OCI-LY7 (cell line): Measurements from ENCODE around the gene LMX1A. TPM values are rescaled to one million over a fixed set of nuclear protein-coding genes. Genes with fewer than 3 reads are reported as not detected.

Experiments used
- BruUV-seq: library from RNA; stranded (reverse); fragments of 400-500 nt; replicated peaks from 2 replicates; lab custom pipeline; 2021; lab: Mats Ljungman, UMichigan
- CTCF ChIA-PET: fragments of 300-600 bp; sonication (Branson Sonifier 250); formaldehyde crosslinking; loops from one replicate; lab custom pipeline; 2022; ENCODE audit warnings: antibody characterized with exemption; ENCODE audit not compliant: unreplicated experiment; lab: Charles Lee
- POLR2A ChIA-PET: fragments of 300-600 bp; sonication (Branson Sonifier 250); formaldehyde crosslinking; loops from one replicate; lab custom pipeline; 2022; ENCODE audit warnings: antibody characterized with exemption; lab: Charles Lee
- DNase-seq: peaks from one replicate; pipeline ENCODE4 v3.0.0-alpha.2; 2015; ENCODE audit warnings: low spot score
- H2AFZ ChIP-seq: fragments of 200-600 bp; sonication (generic), shearing (Covaris generic); 2 replicates; pipeline ENCODE4 v1.6.1; 2014; ENCODE audit warnings: mild to moderate bottlenecking, antibody characterized with exemption, low read length, moderate library complexity
- H3K27ac ChIP-seq: fragments of 200-600 bp; sonication (generic); 2 replicates; pipeline ENCODE4 v1.5.1; 2014; ENCODE audit warnings: mixed run types, low read depth, mild to moderate bottlenecking, moderate library complexity, low read length, inconsistent platforms; ENCODE audit not compliant: poor library complexity, severe bottlenecking
- H3K36me3 ChIP-seq: fragments of 200-600 bp; sonication (generic); 2 replicates; pipeline ENCODE4 v1.6.1; 2014; ENCODE audit warnings: mild to moderate bottlenecking, antibody characterized with exemption, low read length, moderate library complexity, mixed read lengths; ENCODE audit not compliant: insufficient read depth
- H3K4me1 ChIP-seq: fragments of 200-600 bp; sonication (generic); 2 replicates; pipeline ENCODE4 v1.5.1; 2014; ENCODE audit warnings: mild to moderate bottlenecking, low read length; ENCODE audit not compliant: insufficient read depth, poor library complexity, severe bottlenecking
- H3K4me2 ChIP-seq: fragments of 200-600 bp; sonication (generic); 2 replicates; pipeline ENCODE4 v1.6.1; 2014; ENCODE audit warnings: mild to moderate bottlenecking, low read length
- H3K4me3 ChIP-seq: fragments of 200-600 bp; sonication (generic); 2 replicates; pipeline ENCODE4 v1.5.1; 2014; ENCODE audit warnings: mild to moderate bottlenecking, low read depth, low read length; ENCODE audit not compliant: poor library complexity, severe bottlenecking
- H3K79me2 ChIP-seq: fragments of 200-600 bp; sonication (generic); 2 replicates; pipeline ENCODE4 v1.6.1; 2016; ENCODE audit warnings: low read depth, mild to moderate bottlenecking, low read length, moderate library complexity, mixed read lengths; ENCODE audit not compliant: insufficient read depth
- H3K9me2 ChIP-seq: fragments of 200-600 bp; sonication (generic); 2 replicates; pipeline ENCODE4 v1.6.1; 2016; ENCODE audit warnings: mild to moderate bottlenecking, low read length, mixed read lengths; ENCODE audit not compliant: insufficient read depth
- H3K9me3 ChIP-seq: fragments of 200-600 bp; sonication (generic); 2 replicates; pipeline ENCODE4 v1.6.1; 2014; ENCODE audit warnings: mild to moderate bottlenecking, mixed run types, low read length, mixed read lengths
- H4K20me1 ChIP-seq: fragments of 200-600 bp; sonication (generic); 2 replicates; pipeline ENCODE4 v1.6.1; 2014; ENCODE audit warnings: mild to moderate bottlenecking, antibody characterized with exemption, low read length, moderate library complexity, mixed read lengths; ENCODE audit not compliant: insufficient read depth
- EZH2phosphoT487 ChIP-seq: fragments of 200-600 bp; sonication (generic); IDR thresholded peaks from 2 replicates; pipeline ENCODE4 v1.6.1; 2018; ENCODE audit warnings: low read depth, borderline replicate concordance, mild to moderate bottlenecking, mixed run types, antibody characterized with exemption, low read length, moderate library complexity, mixed read lengths
- intact Hi-C: fragments of 100-400 bp; cut with micrococcal nuclease; formaldehyde crosslinking; loops from one replicate; pipeline ENCODE4 v1.10.0; 2022; ENCODE audit not compliant: unreplicated experiment
- total RNA-seq, 2 experiments: library from RNA; depleted of rRNA in 1 of 2; stranded (reverse); fragments of >200 nt in 1 of 2; shearing (Covaris generic) in 1 of 2; gene quantifications; 2 replicates each; pipeline ENCODE4 v1.2.3, GENCODE V29; 2014 to 2022
- TF ChIP-seq, protein P1 (sequence below): fragments of 200-600 bp; sonication (generic); conservative IDR thresholded peaks from 2 replicates; pipeline ENCODE4 v1.5.1; 2014; ENCODE audit warnings: mild to moderate bottlenecking, antibody characterized with exemption, low read length, moderate library complexity, mixed read lengths

The LMX1A gene
- total RNA-seq, 2 experiments from 2014 or later, result not detected

DNA sequence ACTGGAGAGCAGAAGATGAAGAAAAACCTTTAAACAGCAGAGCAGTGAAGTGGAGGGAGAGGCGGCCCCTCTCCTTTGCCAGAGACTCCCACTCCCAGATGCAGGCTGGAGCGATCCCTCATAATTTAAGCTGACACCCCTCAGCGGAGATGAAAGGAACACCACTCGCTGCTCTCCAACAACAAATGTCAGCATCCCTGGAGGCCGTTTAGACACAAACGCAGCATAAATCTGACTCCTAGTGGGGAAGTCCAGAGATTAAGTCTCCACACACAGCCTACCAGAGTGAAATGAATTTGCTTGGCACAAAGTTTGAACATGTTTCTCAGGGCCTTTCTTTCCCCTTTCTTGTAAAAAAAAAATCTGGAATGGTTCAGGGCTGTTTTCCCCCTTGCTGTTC, 137.8 kb downstream of the LMX1A start:
- intact Hi-C loops, result no loop called here
- H3K4me2 ChIP-seq, result no peak overlapping the region

DNA sequence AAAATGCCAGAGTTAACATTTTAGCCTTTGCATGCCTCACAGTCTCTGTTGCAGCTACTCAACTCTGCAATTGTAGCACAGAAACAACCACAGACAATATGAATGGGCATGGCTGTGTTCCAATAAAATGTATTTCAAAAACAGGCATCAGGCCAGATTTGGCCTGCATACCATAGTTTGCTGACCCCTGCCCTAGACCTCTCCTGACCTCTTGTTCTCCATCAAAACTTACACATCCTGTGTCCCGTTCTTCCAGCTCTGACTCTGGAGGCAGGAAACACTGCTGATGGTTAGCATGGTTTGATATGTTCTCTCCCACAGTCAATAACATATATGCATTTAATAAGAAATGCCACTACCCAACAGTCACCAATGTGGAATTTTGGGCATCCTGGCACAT, 138.6 kb downstream of the LMX1A start:
- Histone ChIP-seq H3K4me2 (no peak overlapping the region), H3K4me3 (no peak overlapping the region), H3K79me2 (no peaks in the 10 kb centered on the region), H3K9me3 (no peaks in the 10 kb centered on the region), H3K36me3 (no peaks in the 10 kb centered on the region), H2AFZ (no peak overlapping the region), H3K4me1 (no peaks in the 10 kb centered on the region), H4K20me1 (no peaks in the 10 kb centered on the region), H3K9me2 (no peaks in the 10 kb centered on the region), H3K27ac (no peak overlapping the region)
- POLR2A ChIA-PET, result interaction anchor here (0.6 kb wide), 1 partner anchor 48 kb away, joined by 4 read pairs; no protein-coding TSS in a partner anchor
- CTCF ChIA-PET, result no interaction called here
- BruUV-seq, result no TSS peak
- DNase-seq, result no peak
- no peak for TF ChIP-seq EZH2phosphoT487
- TF ChIP-seq, protein P1, sequence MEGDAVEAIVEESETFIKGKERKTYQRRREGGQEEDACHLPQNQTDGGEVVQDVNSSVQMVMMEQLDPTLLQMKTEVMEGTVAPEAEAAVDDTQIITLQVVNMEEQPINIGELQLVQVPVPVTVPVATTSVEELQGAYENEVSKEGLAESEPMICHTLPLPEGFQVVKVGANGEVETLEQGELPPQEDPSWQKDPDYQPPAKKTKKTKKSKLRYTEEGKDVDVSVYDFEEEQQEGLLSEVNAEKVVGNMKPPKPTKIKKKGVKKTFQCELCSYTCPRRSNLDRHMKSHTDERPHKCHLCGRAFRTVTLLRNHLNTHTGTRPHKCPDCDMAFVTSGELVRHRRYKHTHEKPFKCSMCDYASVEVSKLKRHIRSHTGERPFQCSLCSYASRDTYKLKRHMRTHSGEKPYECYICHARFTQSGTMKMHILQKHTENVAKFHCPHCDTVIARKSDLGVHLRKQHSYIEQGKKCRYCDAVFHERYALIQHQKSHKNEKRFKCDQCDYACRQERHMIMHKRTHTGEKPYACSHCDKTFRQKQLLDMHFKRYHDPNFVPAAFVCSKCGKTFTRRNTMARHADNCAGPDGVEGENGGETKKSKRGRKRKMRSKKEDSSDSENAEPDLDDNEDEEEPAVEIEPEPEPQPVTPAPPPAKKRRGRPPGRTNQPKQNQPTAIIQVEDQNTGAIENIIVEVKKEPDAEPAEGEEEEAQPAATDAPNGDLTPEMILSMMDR, result no peak
- intact Hi-C loops, result no loop called here

More for the DNA sequence above, 137.8 kb downstream of the LMX1A start:
- no peaks in the 10 kb centered on the region for H3K9me3 ChIP-seq
- H3K4me3 ChIP-seq, result no peak overlapping the region
- no TSS peak for BruUV-seq
- ChIA-PET POLR2A (no interaction called here), CTCF (no interaction called here)
- no peak overlapping the region for H3K27ac ChIP-seq
- H3K36me3 ChIP-seq, result no peaks in the 10 kb centered on the region
- no peaks in the 10 kb centered on the region for H3K9me2 ChIP-seq
- no peaks in the 10 kb centered on the region for H3K4me1 ChIP-seq
- no peaks in the 10 kb centered on the region for H4K20me1 ChIP-seq
- no peak for TF ChIP-seq EZH2phosphoT487
- TF ChIP-seq, protein P1, result no peak
- no peaks in the 10 kb centered on the region for H3K79me2 ChIP-seq
- no peak for DNase-seq
- H2AFZ ChIP-seq, result no peak overlapping the region

DNA sequence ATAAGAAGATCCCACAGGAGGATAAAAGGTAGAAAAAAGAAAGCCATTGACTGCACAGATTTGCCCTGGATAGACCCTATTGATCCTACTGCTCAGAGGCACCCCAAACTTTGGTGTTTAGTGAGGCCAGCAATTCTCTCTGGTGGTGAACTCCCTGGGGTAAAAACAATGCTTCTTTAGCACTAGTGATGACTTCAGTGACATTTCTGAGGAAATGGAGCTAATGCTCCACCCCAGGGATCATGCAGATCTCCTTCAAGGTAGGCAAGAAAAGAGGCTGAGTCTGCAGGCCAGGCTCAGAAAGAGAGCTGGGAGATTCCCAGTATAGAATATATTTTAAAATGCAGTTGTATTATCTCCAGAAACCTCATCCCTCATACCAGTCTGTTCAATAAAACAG, 140.3 kb downstream of the LMX1A start:
- TF ChIP-seq, protein P1, result no peak
- TF ChIP-seq EZH2phosphoT487, result no peak
- intact Hi-C loops, result no loop called here
- Histone ChIP-seq H3K36me3 (no peaks in the 10 kb centered on the region), H3K27ac (no peak overlapping the region), H3K79me2 (no peaks in the 10 kb centered on the region), H3K9me3 (no peaks in the 10 kb centered on the region), H2AFZ (no peak overlapping the region), H3K4me2 (no peak overlapping the region), H4K20me1 (no peaks in the 10 kb centered on the region), H3K4me1 (no peaks in the 10 kb centered on the region), H3K9me2 (no peaks in the 10 kb centered on the region), H3K4me3 (no peak overlapping the region)
- DNase-seq, result no peak
- no TSS peak for BruUV-seq
- ChIA-PET POLR2A (interaction anchor here (0.7 kb wide), 1 partner anchor 1689 kb away, joined by 3 read pairs; no protein-coding TSS in a partner anchor), CTCF (no interaction called here)
